Spleen (tissue), 7 donors: Measurements from ENCODE around the gene C11orf65.

ENCODE experiments used
- CTCF ChIP-seq, 11 experiments: fragments of 200-600 bp in 7 of 11; fragments of 450-650 bp in 4 of 11; sonication (generic) in 4 of 11; IDR thresholded peaks in 8 of 11; conservative IDR thresholded peaks in 3 of 11; 1 replicate in 7 of 11; 2 replicates in 4 of 11; pipeline versions ENCODE4 v1.4.0 to v1.8.0; 2016 to 2021; ENCODE audit warnings: antibody characterized with exemption in 11 of 11, inconsistent platforms in 4 of 11, mild to moderate bottlenecking in 1 of 11
- POLR2A ChIP-seq, 3 donors: fragments of 450-650 bp; IDR thresholded peaks; one replicate each; pipeline ENCODE4 v1.5.1; 2017; ENCODE audit warnings: antibody characterized with exemption in 3 of 3, mild to moderate bottlenecking in 1 of 3
- donor health status: DM: no; HTN: no; CAD: no; lungs with moderate emphysema.
- donor health status: DM: no; HTN: no; CAD: no.
- donor health status: DM: no; HTN: no; CAD: no.

- TF ChIP-seq POLR2A (IDR thresholded peaks at IDR 0.05) (no peak), CTCF (IDR thresholded peaks at IDR 0.05 in 8 of 11, conservative IDR thresholded peaks at IDR 0.05 in 3 of 11) (no peak)
Measured at GRCh38 chr11:108496643-108497256, 29.4 kb upstream of the C11orf65 start.
